HG03354 (cell line): ENCODE results near the gene USP49.

Experiments
- ATAC-seq: cut with Tn5 transposase; IDR thresholded peaks from one replicate; pipeline ENCODE4 v1.9.1; 2021; ENCODE audit warnings: mild to moderate bottlenecking; ENCODE audit not compliant: unreplicated experiment, poor library complexity, severe bottlenecking

USP49 gene

GRCh38 chr6:41785689-41786450 lies 109.3 kb downstream of the USP49 start:
- ATAC-seq, result no peak

DNA sequence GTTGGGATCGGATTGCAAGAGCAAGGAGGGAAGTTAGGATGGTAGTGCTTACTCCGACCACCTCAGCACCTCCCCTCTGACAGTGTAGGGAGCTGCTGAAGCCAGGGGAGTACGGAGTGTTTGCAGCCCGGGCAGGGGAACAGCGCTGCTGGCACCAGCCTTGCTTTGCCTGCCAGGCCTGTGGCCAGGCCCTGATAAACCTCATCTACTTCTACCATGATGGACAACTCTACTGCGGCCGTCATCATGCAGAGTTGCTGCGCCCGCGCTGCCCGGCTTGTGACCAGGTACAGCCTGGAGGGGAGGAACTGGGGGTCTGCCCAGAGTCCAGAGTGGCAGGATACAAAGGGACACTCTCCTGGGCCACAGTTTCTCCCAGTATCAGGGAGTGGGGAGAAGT lies 109.9 kb downstream of the USP49 start:
- ATAC-seq, result no peak

GRCh38 chr6:41784581-41785171 lies 110.5 kb downstream of the USP49 start:
- no peak for ATAC-seq

- ATAC-seq, result no peak
These were observed 111.9 kb downstream of the USP49 start for GRCh38 chr6:41783106-41783780.

GRCh38 chr6:41781366-41781730 lies 113.8 kb downstream of the USP49 start:
- ATAC-seq, result no peak

- ATAC-seq, result no peak
These were observed 114.4 kb downstream of the USP49 start, which contains the start of gene PRICKLE4 for GRCh38 chr6:41780551-41781365. TSS of gene PRICKLE4 (plus strand) at chr6:41780782. CDS start at chr6:41783474, 2,692 bp downstream.

- ATAC-seq, result peak; percentile 95
These were observed 115.2 kb downstream of the USP49 start, which contains the start of gene FRS3 for GRCh38 chr6:41779788-41780550. TSS of gene FRS3 (minus strand) at chr6:41779900. CDS start at chr6:41776987, 2,913 bp downstream.

GRCh38 chr6:41779336-41779735 lies 115.8 kb downstream of the USP49 start:
- peak; percentile 8 for ATAC-seq

DNA sequence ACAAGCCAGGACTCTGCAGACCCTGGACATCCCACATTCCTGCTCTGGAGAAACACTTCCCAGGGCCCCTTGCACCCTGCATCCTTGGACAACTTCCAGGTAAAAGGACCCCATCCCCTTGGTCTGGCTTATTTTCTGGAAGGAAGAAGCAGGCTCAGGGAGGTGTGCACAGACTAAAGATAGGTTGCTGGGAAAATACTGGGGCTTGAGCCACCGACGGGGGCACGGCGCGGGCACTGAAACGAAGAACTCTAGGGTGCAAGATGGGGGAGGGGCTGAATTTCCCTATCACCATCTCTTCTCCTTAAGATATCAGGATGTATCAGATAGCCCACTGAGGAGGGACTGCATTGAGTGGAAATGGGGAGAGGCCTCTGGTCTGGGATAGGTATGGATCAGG lies 116.3 kb downstream of the USP49 start:
- no peak for ATAC-seq

GRCh38 chr6:41777551-41778285 lies 117.5 kb downstream of the USP49 start:
- ATAC-seq, result no peak

DNA sequence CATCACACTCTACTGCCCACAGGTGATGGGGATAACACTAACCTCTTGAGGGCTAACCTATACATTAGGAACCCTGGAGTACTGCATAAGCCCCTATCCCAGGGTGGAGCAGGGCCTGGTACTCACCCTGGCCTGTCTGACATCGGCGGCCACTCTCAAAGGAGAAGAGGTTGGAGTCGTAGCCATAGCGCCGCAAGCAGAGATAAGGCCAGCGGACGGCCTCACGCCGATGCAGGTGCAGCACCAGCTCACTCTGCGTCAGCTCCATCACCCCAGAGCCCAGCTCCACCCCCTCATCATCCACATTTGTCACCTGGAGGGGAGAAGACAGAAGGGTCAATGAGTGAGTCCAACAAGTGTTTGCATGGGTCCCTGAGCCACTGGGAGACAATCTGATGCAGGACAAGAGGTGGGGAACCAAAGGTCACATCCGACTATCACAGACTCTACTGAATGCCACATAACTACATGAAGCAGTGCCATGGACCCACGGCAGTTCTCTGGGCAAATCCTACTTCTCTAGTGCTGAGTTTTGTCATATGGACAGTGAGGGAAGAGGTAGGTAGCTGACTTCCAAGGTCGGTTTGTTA lies 119.8 kb downstream of the USP49 start:
- no peak for ATAC-seq

DNA sequence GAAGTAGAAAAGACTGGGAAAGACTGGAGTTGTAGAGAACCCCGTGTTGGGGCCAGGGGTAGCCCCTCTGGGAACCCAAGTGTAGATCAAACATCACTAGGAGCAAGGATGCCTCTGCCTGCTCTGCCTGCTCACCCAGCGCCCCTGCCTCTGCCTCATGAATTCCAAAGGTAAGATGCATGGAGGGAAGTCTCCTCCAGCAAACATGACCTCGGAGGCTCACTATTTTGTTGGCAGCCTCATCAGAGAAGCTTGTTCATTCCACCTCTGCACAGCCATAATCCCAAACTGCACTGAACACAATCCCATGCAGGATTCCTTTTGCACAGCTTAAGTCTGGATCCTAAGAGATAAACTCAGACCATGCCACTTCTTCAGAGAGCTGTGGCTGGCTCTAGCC lies 120.3 kb downstream of the USP49 start:
- ATAC-seq, result no peak

DNA sequence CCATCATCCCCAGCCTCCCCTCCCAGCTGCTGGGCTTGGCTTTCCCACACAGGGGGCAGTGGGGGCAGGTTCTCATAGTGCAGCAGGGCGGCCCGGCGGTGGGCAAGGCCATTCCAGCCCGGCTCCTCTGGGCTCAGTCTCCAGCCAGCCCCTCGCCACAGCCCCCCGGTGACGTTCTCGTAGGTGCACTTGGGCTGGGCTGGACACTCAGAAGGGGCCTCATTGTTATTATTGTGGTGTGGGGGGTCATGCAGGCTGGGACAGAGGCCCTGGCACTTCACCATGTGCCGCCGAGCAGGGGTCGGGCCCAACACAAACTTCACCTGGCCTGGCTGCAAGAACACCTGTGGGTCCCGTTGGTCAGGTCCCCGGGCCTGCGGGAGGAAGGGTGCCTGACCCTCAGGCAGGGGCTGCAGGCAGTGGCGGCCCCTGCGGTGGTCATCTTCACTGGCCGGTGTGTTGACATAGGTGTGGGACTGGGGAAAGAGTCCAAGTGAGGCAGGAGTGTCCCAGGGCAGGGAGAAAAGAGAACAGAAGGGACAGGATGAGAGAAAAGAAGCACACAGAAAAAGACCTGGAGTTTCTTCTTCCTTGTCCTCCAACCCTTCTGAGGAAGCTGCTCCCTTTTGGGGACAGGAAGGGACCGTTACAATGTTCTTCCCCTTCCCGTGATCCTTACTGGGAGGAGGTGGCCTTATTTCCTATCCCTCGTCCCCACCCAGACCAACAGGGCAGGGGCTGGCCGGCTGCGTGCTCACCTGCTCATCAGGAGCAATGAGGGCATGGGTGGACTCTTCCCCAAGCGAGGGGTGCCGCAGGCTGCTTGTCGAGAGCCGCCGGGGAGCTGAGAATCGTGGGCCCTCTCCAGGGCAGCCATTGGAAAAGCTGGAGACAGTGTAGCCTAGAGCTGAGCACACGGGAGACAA lies 123.9 kb downstream of the USP49 start:
- no peak for ATAC-seq

GRCh38 chr6:41770381-41771057 lies 124.7 kb downstream of the USP49 start:
- no peak for ATAC-seq

GRCh38 chr6:41769376-41769775 lies 125.8 kb downstream of the USP49 start:
- no peak for ATAC-seq

- no peak for ATAC-seq
These were observed 126.4 kb downstream of the USP49 start for GRCh38 chr6:41768545-41769308.
